Karpas-422 (cell line): ENCODE data around the gene KLHL17. TPM values are rescaled to one million over a fixed set of nuclear protein-coding genes. Genes with fewer than 3 reads are reported as not detected.

Experiments used
- DNase-seq: peaks from one replicate; pipeline ENCODE4 v3.0.0-alpha.2; 2015
- H2AFZ ChIP-seq: fragments of 200-600 bp; sonication (generic); 2 replicates; pipeline ENCODE4 v1.6.1; 2014; ENCODE audit warnings: antibody characterized with exemption, low read length, mixed read lengths
- H3K27ac ChIP-seq: fragments of 200-600 bp; sonication (generic); 2 replicates; pipeline ENCODE4 v1.5.1; 2014; ENCODE audit warnings: mild to moderate bottlenecking, low read length, moderate library complexity
- H3K27me3 ChIP-seq: fragments of 200-600 bp; sonication (generic); 2 replicates; pipeline ENCODE4 v1.6.1; 2014; ENCODE audit warnings: low read length, mixed read lengths
- H3K36me3 ChIP-seq: fragments of 200-600 bp; sonication (generic); 2 replicates; pipeline ENCODE4 v1.6.1; 2014; ENCODE audit warnings: low read length, mixed read lengths; ENCODE audit not compliant: insufficient read depth
- H3K4me1 ChIP-seq: fragments of 200-600 bp; sonication (generic); 2 replicates; pipeline ENCODE4 v1.6.1; 2014; ENCODE audit warnings: mild to moderate bottlenecking, low read length, mixed read lengths
- H3K4me2 ChIP-seq: fragments of 200-600 bp; sonication (generic); 2 replicates; pipeline ENCODE4 v1.6.1; 2014; ENCODE audit warnings: low read length, low read depth, mild to moderate bottlenecking; ENCODE audit not compliant: poor library complexity, severe bottlenecking
- H3K4me3 ChIP-seq: fragments of 200-600 bp; sonication (generic); 2 replicates; pipeline ENCODE4 v1.5.1; 2014; ENCODE audit warnings: mild to moderate bottlenecking, antibody characterized with exemption, low read length, mixed read lengths
- H3K79me2 ChIP-seq: fragments of 200-600 bp; sonication (generic); 2 replicates; pipeline ENCODE4 v1.6.1; 2014; ENCODE audit warnings: mild to moderate bottlenecking, low read length, mixed read lengths
- H3K9ac ChIP-seq: fragments of 200-600 bp; sonication (generic); 2 replicates; pipeline ENCODE4 v1.6.0; 2014; ENCODE audit warnings: low read length
- H3K9me2 ChIP-seq: fragments of 200-600 bp; sonication (generic), shearing (Covaris generic); replicated peaks from 2 replicates; pipeline ENCODE4 v1.6.0; 2014; ENCODE audit warnings: mild to moderate bottlenecking, low read length, moderate library complexity; ENCODE audit not compliant: insufficient read depth
- H3K9me3 ChIP-seq: fragments of 300-700, 200-600 bp; sonication (generic); 2 replicates; pipeline ENCODE4 v1.6.1; 2014; ENCODE audit warnings: low read length, mixed read lengths
- H4K20me1 ChIP-seq: fragments of 200-600 bp; sonication (generic); 2 replicates; pipeline ENCODE4 v1.6.1; 2014; ENCODE audit warnings: mild to moderate bottlenecking, antibody characterized with exemption, low read length, low read depth; ENCODE audit not compliant: insufficient read depth
- total RNA-seq: library from RNA; depleted of rRNA; stranded (reverse); fragments of >200 nt; shearing (Covaris generic); gene quantifications from 2 replicates; pipeline ENCODE4 v1.2.3, GENCODE V29; 2014; ENCODE audit warnings: low replicate concordance

Gene KLHL17
- total RNA-seq, 1 experiment from 2014 or later, result 13.9 TPM

DNA sequence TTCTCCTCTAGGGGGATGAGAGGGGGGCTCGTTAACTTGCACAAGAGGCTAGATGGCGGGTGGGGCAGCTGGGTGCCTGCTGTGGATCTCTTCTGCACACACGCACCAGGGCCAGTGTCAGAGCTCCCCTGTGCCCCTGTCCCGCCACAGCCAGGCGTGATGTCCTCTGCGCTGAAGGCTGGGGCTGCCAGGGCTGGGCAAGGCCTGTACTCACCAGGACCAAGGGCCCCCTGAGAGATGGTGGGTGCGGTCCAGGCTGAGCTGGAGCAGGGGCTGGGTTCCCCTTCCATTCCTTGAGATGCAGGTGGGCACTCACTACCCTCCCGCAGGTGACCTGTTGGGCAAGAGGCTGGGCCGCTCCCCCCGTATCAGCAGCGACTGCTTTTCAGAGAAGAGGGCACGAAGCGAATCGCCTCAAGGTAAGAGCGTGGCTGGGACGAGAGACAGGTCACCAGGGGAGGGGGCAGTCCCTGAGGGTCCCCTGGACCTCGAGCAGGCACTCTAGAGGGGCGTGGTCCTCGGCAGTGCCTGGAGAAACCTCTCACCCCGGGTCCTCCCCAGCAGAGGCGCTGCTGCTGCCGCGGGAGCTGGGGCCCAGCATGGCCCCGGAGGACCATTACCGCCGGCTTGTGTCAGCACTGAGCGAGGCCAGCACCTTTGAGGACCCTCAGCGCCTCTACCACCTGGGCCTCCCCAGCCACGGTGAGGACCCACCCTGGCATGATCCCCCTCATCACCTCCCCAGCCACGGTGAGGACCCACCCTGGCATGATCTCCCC lies 21.5 kb upstream of the KLHL17 start:
- H3K27me3 ChIP-seq, result no peaks in the 10 kb centered on the region; the same call in 1 of the 2 replicates
- no peaks in the 10 kb centered on the region for H3K9me3 ChIP-seq
- peak; percentile 68 for DNase-seq
- H2AFZ ChIP-seq, result no peak overlapping the region
- no peak overlapping the region for H3K4me2 ChIP-seq
- H3K4me3 ChIP-seq, result no peak overlapping the region
- peaks cover 11% of the 10 kb centered on the region; the same call in 1 of the 2 replicates for H4K20me1 ChIP-seq
- H3K4me1 ChIP-seq, result peaks cover 28% of the 10 kb centered on the region
- no peak overlapping the region for H3K27ac ChIP-seq
- H3K9ac ChIP-seq, result no peak overlapping the region
- H3K79me2 ChIP-seq, result no peaks in the 10 kb centered on the region
- H3K9me2 ChIP-seq, result no peaks in the 10 kb centered on the region
- H3K36me3 ChIP-seq, result no peaks in the 10 kb centered on the region

DNA sequence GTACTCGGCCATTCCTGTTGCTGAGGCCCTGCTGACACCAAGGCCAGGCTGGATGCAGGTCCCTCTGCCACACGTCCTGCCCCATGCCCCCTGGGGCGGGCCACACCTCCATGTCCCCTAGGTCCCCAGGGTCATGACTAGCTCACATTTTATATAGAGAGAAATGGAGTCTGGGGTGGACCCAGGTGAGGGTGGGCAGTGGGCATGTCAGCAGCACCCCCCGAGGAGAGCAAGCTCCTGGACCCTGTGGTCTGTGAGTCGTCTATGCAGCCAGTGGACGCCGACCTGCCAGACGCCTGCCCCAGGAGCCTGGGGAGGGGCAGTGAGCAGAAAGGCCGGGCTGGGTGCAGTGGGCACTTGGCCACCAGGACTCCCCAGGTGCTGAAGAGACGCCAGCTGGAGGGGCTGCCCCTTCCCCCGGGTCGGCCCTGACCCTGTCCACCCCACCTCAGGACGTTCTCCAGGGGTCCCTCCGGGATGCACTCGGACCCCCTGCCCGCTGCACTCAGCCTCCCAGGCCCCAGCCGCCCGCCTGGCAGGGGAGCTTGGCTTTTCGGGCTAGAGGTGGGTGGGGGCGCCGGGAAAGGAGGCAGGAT lies 20.8 kb upstream of the KLHL17 start:
- no peak overlapping the region for H3K27ac ChIP-seq
- no peaks in the 10 kb centered on the region; the same call in 1 of the 2 replicates for H3K27me3 ChIP-seq
- no peaks in the 10 kb centered on the region for H3K9me3 ChIP-seq
- H2AFZ ChIP-seq, result no peak overlapping the region
- peaks cover 28% of the 10 kb centered on the region for H3K4me1 ChIP-seq
- peaks cover 12% of the 10 kb centered on the region; the same call in 1 of the 2 replicates for H4K20me1 ChIP-seq
- H3K79me2 ChIP-seq, result no peaks in the 10 kb centered on the region
- no peaks in the 10 kb centered on the region for H3K9me2 ChIP-seq
- no peak for DNase-seq
- no peak overlapping the region for H3K9ac ChIP-seq
- no peak overlapping the region for H3K4me2 ChIP-seq
- H3K36me3 ChIP-seq, result no peaks in the 10 kb centered on the region
- no peak overlapping the region for H3K4me3 ChIP-seq

DNA sequence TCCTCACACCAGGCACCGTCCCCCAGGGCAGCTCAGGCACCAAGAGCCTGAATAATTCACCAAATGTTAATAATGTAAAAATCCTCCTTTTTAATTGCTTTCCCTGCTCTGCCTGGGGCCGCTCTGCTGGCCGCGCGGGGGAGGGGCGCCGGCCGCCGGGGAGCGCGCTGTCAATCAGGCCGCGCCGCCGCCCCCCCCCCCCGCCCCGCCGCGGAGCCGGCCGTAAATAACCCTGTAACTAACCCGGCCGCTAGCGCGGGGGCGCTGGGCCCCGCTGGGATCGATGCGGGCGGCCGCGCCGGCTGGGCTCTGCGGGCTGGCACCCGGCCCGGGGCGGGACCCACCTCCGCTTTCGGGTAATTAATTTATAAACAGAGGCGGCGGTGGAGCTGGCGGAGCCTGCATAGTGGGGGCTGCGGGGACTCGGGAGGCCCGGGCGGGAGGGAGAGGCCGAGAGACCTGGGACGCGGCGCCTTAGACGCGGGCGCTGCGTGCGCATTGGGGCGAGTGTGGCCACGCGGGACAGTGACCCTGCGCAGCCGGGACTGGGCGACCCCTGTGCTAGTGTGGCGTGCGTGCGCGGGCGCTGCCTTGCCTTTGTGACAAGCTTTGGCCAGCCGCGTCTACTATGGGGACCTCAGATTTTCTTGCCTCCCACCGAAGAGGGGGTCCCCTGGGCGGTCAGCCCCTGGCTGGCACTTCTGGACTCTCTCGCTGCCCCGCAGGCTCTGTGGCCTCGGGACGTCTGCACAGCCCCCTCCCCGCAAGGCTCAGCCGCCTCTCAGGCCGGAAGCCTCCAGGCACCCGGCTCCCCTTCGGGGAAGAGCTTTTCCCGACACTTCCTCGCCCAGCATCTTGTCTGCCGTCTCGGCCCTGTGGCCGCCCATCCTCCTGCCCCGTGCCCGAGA lies 20.0 kb upstream of the KLHL17 start:
- no peaks in the 10 kb centered on the region; the same call in 1 of the 2 replicates for H3K27me3 ChIP-seq
- H3K4me2 ChIP-seq, result peak overlapping the region; percentile 40
- no peak overlapping the region for H3K9ac ChIP-seq
- no peak overlapping the region for H3K4me3 ChIP-seq
- peak; percentile 58 for DNase-seq
- H3K27ac ChIP-seq, result no peak overlapping the region
- H4K20me1 ChIP-seq, result peaks cover 19% of the 10 kb centered on the region; the same call in 1 of the 2 replicates
- H3K79me2 ChIP-seq, result no peaks in the 10 kb centered on the region
- H2AFZ ChIP-seq, result no peak overlapping the region
- H3K36me3 ChIP-seq, result no peaks in the 10 kb centered on the region
- H3K9me2 ChIP-seq, result no peaks in the 10 kb centered on the region
- peaks cover 28% of the 10 kb centered on the region for H3K4me1 ChIP-seq
- no peaks in the 10 kb centered on the region for H3K9me3 ChIP-seq

DNA sequence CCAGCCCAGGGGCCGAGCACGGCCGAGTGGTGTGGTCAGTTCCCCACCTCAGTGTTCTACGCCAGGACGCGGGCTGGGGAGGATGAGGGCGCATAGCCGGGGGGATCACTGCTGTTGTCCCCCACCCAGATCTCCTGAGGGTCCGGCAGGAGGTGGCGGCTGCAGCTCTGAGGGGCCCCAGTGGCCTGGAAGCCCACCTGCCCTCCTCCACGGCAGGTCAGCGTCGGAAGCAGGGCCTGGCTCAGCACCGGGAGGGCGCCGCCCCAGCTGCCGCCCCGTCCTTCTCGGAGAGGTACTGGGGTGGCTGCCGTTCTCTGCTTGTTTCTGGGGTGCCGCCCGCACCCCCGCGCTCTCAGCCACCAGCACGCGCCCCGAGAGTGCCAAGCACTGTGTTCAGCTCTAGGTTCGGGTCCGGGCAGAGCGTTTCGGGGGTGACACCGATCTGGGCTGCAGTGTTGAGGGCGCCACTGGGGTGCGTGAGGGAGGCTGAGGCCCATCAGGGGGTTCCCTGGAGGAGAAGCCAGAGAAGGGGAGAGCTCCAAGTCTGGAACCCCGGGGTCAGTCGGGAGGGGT lies 19.3 kb upstream of the KLHL17 start:
- H3K27me3 ChIP-seq, result no peaks in the 10 kb centered on the region; the same call in 1 of the 2 replicates
- peak overlapping the region; percentile 60 for H3K4me2 ChIP-seq

DNA sequence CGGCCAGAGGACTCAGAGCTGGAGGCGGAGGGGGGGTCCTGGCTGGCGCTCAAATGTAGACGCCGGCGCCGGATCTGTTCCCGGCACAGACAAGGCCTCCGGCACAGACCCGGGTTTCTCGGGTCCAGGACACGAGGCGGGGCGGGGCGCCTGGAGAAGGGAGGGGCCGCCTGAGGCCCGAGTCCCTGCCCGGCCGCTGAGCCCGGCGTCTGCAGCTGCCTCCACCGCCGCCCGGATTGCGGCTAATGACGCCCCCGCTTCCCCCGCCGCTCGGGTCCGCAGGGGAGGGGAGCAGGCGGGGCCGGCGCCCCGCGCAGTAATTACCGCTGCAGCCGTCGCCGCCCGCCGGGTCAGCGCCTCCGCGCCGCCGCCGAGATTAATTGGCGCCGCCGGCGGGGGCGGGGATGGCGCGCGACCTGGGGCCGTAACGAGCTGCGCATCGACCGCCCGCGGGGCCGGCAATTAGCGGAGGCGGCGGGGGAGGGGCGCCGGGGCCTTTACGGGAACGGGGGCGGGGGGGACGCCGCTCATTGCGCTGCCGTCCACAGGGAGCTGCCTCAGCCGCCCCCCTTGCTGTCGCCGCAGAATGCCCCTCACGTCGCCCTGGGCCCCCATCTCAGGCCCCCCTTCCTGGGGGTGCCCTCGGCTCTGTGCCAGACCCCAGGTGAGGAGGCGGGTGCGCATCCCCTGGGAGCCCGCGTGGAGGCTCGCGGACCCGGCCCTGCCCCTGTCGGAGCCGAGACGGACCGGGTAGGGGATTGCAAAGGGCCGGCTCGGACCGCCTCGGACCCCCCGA lies 18.6 kb upstream of the KLHL17 start:
- H3K4me2 ChIP-seq, result peak overlapping the region; percentile 60
- H3K27ac ChIP-seq, result no peak overlapping the region
- DNase-seq, result peak; percentile 72
- H3K79me2 ChIP-seq, result no peaks in the 10 kb centered on the region
- peaks cover 28% of the 10 kb centered on the region for H3K4me1 ChIP-seq
- H3K4me3 ChIP-seq, result peak overlapping the region; percentile 44; the same call in 1 of the 2 replicates
- H2AFZ ChIP-seq, result no peak overlapping the region
- no peaks in the 10 kb centered on the region for H3K9me2 ChIP-seq
- no peaks in the 10 kb centered on the region for H3K9me3 ChIP-seq
- H4K20me1 ChIP-seq, result peaks cover 26% of the 10 kb centered on the region; the same call in 1 of the 2 replicates
- H3K9ac ChIP-seq, result no peak overlapping the region
- H3K36me3 ChIP-seq, result no peaks in the 10 kb centered on the region
- no peaks in the 10 kb centered on the region; the same call in 1 of the 2 replicates for H3K27me3 ChIP-seq

More for the DNA sequence above, 19.3 kb upstream of the KLHL17 start:
- peaks cover 26% of the 10 kb centered on the region; the same call in 1 of the 2 replicates for H4K20me1 ChIP-seq
- 0 out of 2 replicates have a peak overlapping the region, but pooled peaks have one; percentile 44 for H3K4me3 ChIP-seq
- H3K9ac ChIP-seq, result no peak overlapping the region
- no peak overlapping the region for H2AFZ ChIP-seq
- no peaks in the 10 kb centered on the region for H3K79me2 ChIP-seq
- H3K36me3 ChIP-seq, result no peaks in the 10 kb centered on the region
- H3K9me3 ChIP-seq, result no peaks in the 10 kb centered on the region
- H3K27ac ChIP-seq, result no peak overlapping the region
- peak; percentile 57 for DNase-seq
- no peaks in the 10 kb centered on the region for H3K9me2 ChIP-seq
- H3K4me1 ChIP-seq, result peaks cover 28% of the 10 kb centered on the region

DNA sequence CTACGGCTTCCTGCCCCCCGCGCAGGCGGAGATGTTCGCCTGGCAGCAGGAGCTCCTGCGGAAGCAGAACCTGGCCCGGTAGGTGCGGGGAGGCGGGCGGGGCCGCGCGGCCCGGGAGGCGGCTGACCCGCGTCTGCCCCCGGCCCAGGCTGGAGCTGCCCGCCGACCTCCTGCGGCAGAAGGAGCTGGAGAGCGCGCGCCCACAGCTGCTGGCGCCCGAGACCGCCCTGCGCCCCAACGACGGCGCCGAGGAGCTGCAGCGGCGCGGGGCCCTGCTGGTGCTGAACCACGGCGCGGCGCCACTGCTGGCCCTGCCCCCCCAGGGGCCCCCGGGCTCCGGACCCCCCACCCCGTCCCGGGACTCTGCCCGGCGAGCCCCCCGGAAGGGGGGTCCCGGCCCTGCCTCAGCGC lies 18.0 kb upstream of the KLHL17 start:
- peaks cover 28% of the 10 kb centered on the region for H3K4me1 ChIP-seq
- no peak overlapping the region for H2AFZ ChIP-seq
- H3K9me3 ChIP-seq, result no peaks in the 10 kb centered on the region
- H3K79me2 ChIP-seq, result no peaks in the 10 kb centered on the region
- H3K9ac ChIP-seq, result no peak overlapping the region
- peaks cover 30% of the 10 kb centered on the region; the same call in 1 of the 2 replicates for H4K20me1 ChIP-seq
- peak overlapping the region; percentile 60 for H3K4me2 ChIP-seq
- H3K27me3 ChIP-seq, result no peaks in the 10 kb centered on the region; the same call in 1 of the 2 replicates
- peak; percentile 68 for DNase-seq
- H3K27ac ChIP-seq, result no peak overlapping the region
- no peaks in the 10 kb centered on the region for H3K9me2 ChIP-seq
- peak overlapping the region; percentile 44; the same call in 1 of the 2 replicates for H3K4me3 ChIP-seq
- no peaks in the 10 kb centered on the region for H3K36me3 ChIP-seq

DNA sequence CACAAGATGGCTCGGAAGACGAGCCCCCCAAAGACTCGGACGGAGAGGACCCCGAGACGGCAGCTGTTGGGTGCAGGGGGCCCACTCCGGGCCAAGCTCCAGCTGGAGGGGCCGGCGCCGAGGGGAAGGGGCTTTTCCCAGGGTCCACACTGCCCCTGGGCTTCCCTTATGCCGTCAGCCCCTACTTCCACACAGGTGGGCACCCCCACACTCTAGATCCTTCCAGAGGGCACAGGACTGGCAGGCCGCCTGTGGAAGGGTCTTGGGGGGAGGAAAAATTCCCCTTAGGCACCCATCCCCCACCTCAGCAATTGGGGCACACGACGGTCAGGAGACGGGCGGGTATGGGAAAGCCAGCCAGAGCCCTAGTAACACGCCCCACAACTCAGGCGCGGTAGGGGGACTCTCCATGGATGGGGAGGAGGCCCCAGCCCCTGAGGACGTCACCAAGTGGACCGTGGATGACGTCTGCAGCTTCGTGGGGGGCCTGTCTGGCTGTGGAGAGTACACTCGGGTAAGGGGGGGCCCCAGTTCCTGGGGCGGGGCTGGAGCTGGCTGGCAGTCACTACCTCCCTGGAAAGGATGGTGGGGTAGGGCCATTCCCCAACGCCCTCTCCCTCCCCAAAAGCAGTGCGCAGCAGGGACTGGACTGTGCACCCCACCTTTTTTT lies 17.4 kb upstream of the KLHL17 start:
- Histone ChIP-seq H3K36me3 (no peaks in the 10 kb centered on the region), H3K9me2 (no peaks in the 10 kb centered on the region), H4K20me1 (peaks cover 31% of the 10 kb centered on the region; the same call in 1 of the 2 replicates), H3K27ac (no peak overlapping the region), H3K9ac (no peak overlapping the region), H3K4me2 (peak overlapping the region; percentile 60), H3K9me3 (no peaks in the 10 kb centered on the region), H3K27me3 (no peaks in the 10 kb centered on the region; the same call in 1 of the 2 replicates), H3K79me2 (no peaks in the 10 kb centered on the region), H2AFZ (no peak overlapping the region), H3K4me3 (no peak overlapping the region), H3K4me1 (peaks cover 28% of the 10 kb centered on the region)
- DNase-seq, result peak; percentile 59
